ENCODE results near the gene UTP25. TPM values are rescaled to one million over a fixed set of nuclear protein-coding genes. Genes with fewer than 3 reads are reported as not detected.

The UTP25 gene
- total RNA-seq, 4 donors from 2014 or later, result 7.3 to 11.0 (median 7.8) TPM

DNA sequence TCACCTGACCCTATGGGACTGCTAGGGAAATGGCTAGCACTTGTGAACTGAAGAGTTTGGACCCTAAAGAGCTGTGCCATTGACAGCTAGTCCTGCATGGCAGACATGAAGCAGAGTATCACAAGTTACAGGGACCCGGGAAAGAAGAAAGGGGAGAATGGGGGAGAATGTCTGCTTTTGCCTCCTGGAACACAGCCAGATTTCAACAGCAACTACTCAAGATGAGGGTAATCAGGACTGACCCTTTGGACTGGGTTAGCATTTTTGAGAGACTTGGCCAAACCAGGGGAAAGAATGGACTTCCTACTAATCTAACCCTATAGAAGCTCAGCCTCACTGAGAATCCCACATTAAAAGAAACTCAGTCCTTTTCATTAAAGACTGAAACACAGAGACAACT lies 8.7 kb upstream of the UTP25 start:
- H3K36me3 ChIP-seq, result no peaks in the 10 kb centered on the region
- no peak for TF ChIP-seq POLR2A (IDR thresholded peaks at IDR 0.05)
- TF ChIP-seq, protein P1, sequence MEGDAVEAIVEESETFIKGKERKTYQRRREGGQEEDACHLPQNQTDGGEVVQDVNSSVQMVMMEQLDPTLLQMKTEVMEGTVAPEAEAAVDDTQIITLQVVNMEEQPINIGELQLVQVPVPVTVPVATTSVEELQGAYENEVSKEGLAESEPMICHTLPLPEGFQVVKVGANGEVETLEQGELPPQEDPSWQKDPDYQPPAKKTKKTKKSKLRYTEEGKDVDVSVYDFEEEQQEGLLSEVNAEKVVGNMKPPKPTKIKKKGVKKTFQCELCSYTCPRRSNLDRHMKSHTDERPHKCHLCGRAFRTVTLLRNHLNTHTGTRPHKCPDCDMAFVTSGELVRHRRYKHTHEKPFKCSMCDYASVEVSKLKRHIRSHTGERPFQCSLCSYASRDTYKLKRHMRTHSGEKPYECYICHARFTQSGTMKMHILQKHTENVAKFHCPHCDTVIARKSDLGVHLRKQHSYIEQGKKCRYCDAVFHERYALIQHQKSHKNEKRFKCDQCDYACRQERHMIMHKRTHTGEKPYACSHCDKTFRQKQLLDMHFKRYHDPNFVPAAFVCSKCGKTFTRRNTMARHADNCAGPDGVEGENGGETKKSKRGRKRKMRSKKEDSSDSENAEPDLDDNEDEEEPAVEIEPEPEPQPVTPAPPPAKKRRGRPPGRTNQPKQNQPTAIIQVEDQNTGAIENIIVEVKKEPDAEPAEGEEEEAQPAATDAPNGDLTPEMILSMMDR (IDR thresholded peaks at IDR 0.05), result no peak
- WGBS, 2 donors, result 13 to 17% methylated on average over 1 of the region's 1 CpG

GRCh38 chr1:209820986-209821385 lies 6.8 kb upstream of the UTP25 start:
- Histone ChIP-seq H3K36me3 (no peaks in the 10 kb centered on the region), H3K4me1 (peaks cover 0 to 9% of the 10 kb centered on the region in 2 donors), H3K27ac (no peak overlapping the region), H3K27me3 (no peaks in the 10 kb centered on the region), H3K4me3 (replicated peaks in 1 of 3) (no peak overlapping the region), H3K9me3 (no peaks in the 10 kb centered on the region)
- DNase-seq, result no peak
- 78 to 79% methylated on average over 4 of the region's 4 CpGs for WGBS, 2 donors
- TF ChIP-seq, protein P1 (IDR thresholded peaks at IDR 0.05), result no peak
- TF ChIP-seq POLR2A (IDR thresholded peaks at IDR 0.05), result no peak
- intact Hi-C loops (cut with DNase I), result no loop called here

More for the DNA sequence above, 8.7 kb upstream of the UTP25 start:
- H3K9me3 ChIP-seq, result no peaks in the 10 kb centered on the region
- H3K27me3 ChIP-seq, result no peaks in the 10 kb centered on the region
- intact Hi-C loops (cut with DNase I), result no loop called here
- H3K4me3 ChIP-seq (replicated peaks in 1 of 3), result no peak overlapping the region
- DNase-seq, result no peak
- peaks cover 0 to 9% of the 10 kb centered on the region in 2 donors for H3K4me1 ChIP-seq
- H3K27ac ChIP-seq, result no peak overlapping the region

GRCh38 chr1:209822706-209823105 lies 5.1 kb upstream of the UTP25 start:
- intact Hi-C loops (cut with DNase I), result no loop called here
- TF ChIP-seq POLR2A (IDR thresholded peaks at IDR 0.05), result no peak
- H3K9me3 ChIP-seq, result no peaks in the 10 kb centered on the region
- DNase-seq, result no peak
- whole genome bisulfite sequencing, 2 donors, result 18 to 41% methylated on average over 7 of the region's 7 CpGs
- no peak overlapping the region for H3K4me3 ChIP-seq (replicated peaks in 1 of 3)
- no peaks in the 10 kb centered on the region for H3K27me3 ChIP-seq
- H3K4me1 ChIP-seq, result peaks cover 2 to 13% of the 10 kb centered on the region in 2 donors
- no peaks in the 10 kb centered on the region for H3K36me3 ChIP-seq
- peak overlapping the region in 1 of 3 donors; percentile 58 for H3K27ac ChIP-seq

DNA sequence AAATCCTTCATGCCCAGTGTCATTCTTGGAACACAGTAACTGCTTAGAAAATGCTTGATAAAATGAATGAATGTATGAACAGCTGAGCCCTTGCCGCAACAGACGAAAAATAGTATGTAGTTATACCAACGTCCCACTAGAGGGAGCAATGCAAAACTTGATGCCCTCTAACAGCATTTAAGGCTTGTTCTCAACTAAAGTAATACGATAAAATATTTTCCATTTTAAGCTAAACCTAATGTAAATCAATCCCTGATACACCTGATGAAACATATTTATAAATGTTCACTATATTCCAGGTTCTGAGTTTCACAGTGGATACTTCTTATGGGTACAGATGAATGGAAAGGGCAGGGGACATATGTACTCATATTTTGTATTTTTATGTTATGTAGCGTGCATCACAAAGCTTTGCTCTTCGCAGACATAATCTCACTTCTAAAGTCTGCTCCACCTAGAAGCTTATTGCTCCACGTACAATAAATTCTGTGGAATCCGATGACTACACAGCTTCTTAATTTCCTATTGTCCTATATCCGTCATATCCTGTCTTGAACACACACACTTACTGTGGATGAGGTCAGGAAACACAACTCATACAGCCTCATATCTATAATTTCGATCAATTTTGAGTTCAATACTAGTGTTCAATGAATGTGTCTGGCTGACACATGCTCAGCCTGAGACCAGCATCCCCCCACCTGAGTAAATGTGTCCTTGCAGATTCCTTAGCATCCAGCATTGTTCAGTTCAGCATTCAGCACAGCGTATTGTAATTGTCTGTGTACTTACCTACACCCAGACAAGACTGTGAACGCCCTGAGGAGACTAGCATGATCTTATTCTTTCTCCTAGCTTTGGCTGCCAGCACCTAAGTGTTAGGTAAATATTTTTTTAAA lies 4.4 kb upstream of the UTP25 start:
- H3K4me1 ChIP-seq, result peaks cover 2 to 15% of the 10 kb centered on the region in 2 donors
- no peak for DNase-seq
- WGBS, 2 donors, result 39 to 41% methylated on average over 12 of the region's 12 CpGs
- intact Hi-C loops (cut with DNase I), result no loop called here
- no peaks in the 10 kb centered on the region for H3K27me3 ChIP-seq
- H3K36me3 ChIP-seq, result no peaks in the 10 kb centered on the region
- no peaks in the 10 kb centered on the region for H3K9me3 ChIP-seq
- no peak overlapping the region for H3K4me3 ChIP-seq (replicated peaks in 1 of 3)
- TF ChIP-seq POLR2A (IDR thresholded peaks at IDR 0.05), result no peak
- TF ChIP-seq, protein P1 (IDR thresholded peaks at IDR 0.05), result peak; percentile 42 to 78 (median 64)
- no peak overlapping the region for H3K27ac ChIP-seq

DNA sequence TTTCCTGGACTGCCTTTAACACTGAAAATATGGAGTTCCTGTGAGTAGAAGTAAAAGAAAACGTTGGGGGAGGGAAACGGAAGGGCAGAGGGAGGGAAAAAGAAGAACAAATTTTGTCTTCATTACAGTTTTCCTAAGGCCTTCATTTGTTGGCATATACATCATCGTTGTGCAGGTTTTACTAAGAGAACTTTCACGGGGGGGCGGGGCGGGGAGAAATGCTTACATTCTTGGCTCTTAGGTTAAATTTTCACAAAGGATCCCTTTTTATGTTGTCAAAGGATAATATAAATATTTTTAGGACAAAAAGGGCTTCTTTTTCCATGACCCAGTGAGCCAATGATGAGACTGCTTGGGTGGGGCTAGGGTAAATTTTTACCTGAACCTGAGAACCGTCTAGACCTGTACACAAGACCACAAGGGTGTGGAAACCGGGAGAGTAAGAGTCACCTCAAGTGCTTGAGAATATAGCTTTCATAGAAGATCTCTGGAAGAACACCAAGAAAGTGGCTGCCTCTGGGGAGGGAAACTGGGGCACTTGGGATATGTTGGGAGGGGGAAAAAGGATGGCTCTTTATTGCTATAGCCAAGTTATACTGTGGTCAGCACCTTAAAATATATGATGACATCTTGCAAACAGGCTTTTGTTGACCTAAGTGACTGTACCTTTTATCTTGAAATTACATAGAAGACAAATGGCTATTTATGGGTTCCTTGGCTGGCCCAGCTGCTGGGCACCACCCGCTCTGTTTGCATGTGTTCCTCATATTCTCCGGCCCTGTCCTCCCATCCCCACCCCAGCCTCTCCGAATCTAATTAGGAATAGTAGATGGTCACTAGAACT lies 2.0 kb upstream of the UTP25 start:
- WGBS, 2 donors, result 72% methylated on average over 11 of the region's 11 CpGs
- H3K27me3 ChIP-seq, result no peaks in the 10 kb centered on the region
- TF ChIP-seq, protein P1 (IDR thresholded peaks at IDR 0.05), result no peak
- no peak for TF ChIP-seq POLR2A (IDR thresholded peaks at IDR 0.05)
- H3K4me3 ChIP-seq (replicated peaks in 1 of 3), result no peak overlapping the region
- peaks cover 9 to 27% of the 10 kb centered on the region in 2 donors for H3K4me1 ChIP-seq
- intact Hi-C loops (cut with DNase I), result no loop called here
- no peak overlapping the region for H3K27ac ChIP-seq
- H3K9me3 ChIP-seq, result no peaks in the 10 kb centered on the region
- H3K36me3 ChIP-seq, result peaks cover 0 to 1% of the 10 kb centered on the region in 2 donors
- DNase-seq, result no peak
